ENCODE results near the gene STX17. TPM values are rescaled to one million over a fixed set of nuclear protein-coding genes. Genes with fewer than 3 reads are reported as not detected.

STX17 gene
- polyA plus RNA-seq, 2 of the 4 experiments (the other 2 are of a cell fraction) = 14.3 to 24.6 TPM

- TF ChIP-seq PBX3 (IDR thresholded peaks at IDR 0.05) (no peak), CTCF (IDR thresholded peaks at IDR 0.05) (no peak), RCOR1 (IDR thresholded peaks at IDR 0.05; ENCODE audit: low read depth, low read length) (no peak), E2F6 (IDR thresholded peaks at IDR 0.05; ENCODE audit: borderline replicate concordance, low read depth) (no peak), RAD21 (conservative IDR thresholded peaks at IDR 0.05 in 1 of 2, IDR thresholded peaks at IDR 0.05 in 1 of 2) (no peak), EHMT2 (IDR thresholded peaks at IDR 0.05; ENCODE audit: low read depth) (no peak), CHD2 (IDR thresholded peaks at IDR 0.05; ENCODE audit: low read length, partially characterized antibody) (no peak), CHD4 (IDR thresholded peaks at IDR 0.05; ENCODE audit: borderline replicate concordance) (no peak), HMGXB4 (CRISPR knock-in tag; IDR thresholded peaks at IDR 0.05; ENCODE audit: borderline replicate concordance) (no peak), HOXB13 (CRISPR knock-in tag; IDR thresholded peaks at IDR 0.05; ENCODE audit: low read depth) (no peak)
Observed at GRCh38 chr9:99973455-99973854, 67.0 kb downstream of the STX17 start (continued).

GRCh38 chr9:99977033-99977792 is 70.8 kb downstream of the STX17 start:
- ChIA-PET CTCF (interaction anchor here (0.5 to 1.1 kb wide), 3 partner anchors 11 to 168 kb away, joined by 3 to 4 read pairs (median 4); no protein-coding TSS in a partner anchor), POLR2A (no interaction called here)
- 96% methylated on average over 3 of the region's 3 CpGs for WGBS (ENCODE audit: missing lambda C conversion rate)
- FAIRE-seq (no peak), DNase-seq (ENCODE audit: low read depth in 1 of 2, low spot score in 1 of 2) (no peak), ATAC-seq (no peak)
- TF ChIP-seq JUN (IDR thresholded peaks at IDR 0.05) (no peak), NFE2L2 (conservative IDR thresholded peaks at IDR 0.05; ENCODE audit: low read length) (no peak), ZFP36 (IDR thresholded peaks at IDR 0.05; ENCODE audit: borderline replicate concordance, partially characterized antibody) (no peak), GATA3 (IDR thresholded peaks at IDR 0.05; ENCODE audit: borderline replicate concordance) (no peak), CHD4 (IDR thresholded peaks at IDR 0.05; ENCODE audit: borderline replicate concordance) (no peak), CHD2 (IDR thresholded peaks at IDR 0.05; ENCODE audit: low read length, partially characterized antibody) (no peak), RARB (CRISPR knock-in tag; IDR thresholded peaks at IDR 0.05) (no peak), BHLHE40 (IDR thresholded peaks at IDR 0.05; ENCODE audit: low read depth, low read length) (no peak), HOXA7 (CRISPR knock-in tag; IDR thresholded peaks at IDR 0.05) (no peak), E2F6 (IDR thresholded peaks at IDR 0.05; ENCODE audit: borderline replicate concordance, low read depth) (no peak), MAX (IDR thresholded peaks at IDR 0.05) (no peak), PBX3 (IDR thresholded peaks at IDR 0.05) (no peak), EHMT2 (IDR thresholded peaks at IDR 0.05; ENCODE audit: low read depth) (no peak), HMGXB4 (CRISPR knock-in tag; IDR thresholded peaks at IDR 0.05; ENCODE audit: borderline replicate concordance) (no peak), JUNB (IDR thresholded peaks at IDR 0.05) (no peak), ZNF302 (CRISPR knock-in tag; IDR thresholded peaks at IDR 0.05) (no peak)
- H3K27ac ChIP-seq = no peak overlapping the region
- no peak overlapping the region for H3K4me3 ChIP-seq
- no peak overlapping the region for H3K4me2 ChIP-seq
- H3K4me1 ChIP-seq = no peaks in the 10 kb centered on the region
- no peaks in the 10 kb centered on the region for H3K9me3 ChIP-seq
